ENCODE measurements around the gene UBE2L3.

The UBE2L3 gene

DNA sequence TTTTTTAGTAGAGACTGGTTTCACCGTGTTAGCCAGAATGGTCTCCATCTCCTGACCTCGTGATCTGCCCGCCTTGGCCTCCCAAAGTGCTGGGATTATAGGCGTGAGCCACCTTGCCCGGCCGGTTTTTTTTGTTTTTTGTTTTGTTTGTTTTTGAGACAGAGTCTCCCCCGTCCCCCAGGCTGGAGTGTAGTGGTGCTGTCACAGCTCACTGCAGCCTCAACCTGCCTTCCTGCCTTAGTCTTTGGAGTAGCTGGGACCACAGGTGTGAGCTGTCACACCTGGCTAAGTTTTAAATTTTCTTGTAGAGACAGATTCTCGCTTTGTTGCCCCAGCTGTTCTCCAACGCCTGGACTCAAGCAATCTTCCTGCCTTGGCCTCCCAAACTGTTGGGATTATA, 101.5 kb downstream of the UBE2L3 start:
- no peak for DNase-seq
- TF ChIP-seq POLR2A (IDR thresholded peaks at IDR 0.05; ENCODE audit: low read length) (no peak), GATA1 (IDR thresholded peaks at IDR 0.05; ENCODE audit: low read depth, low read length) (no peak)

GRCh38 chr22:21672107-21672629, 104.7 kb downstream of the UBE2L3 start:
- TF ChIP-seq GATA1 (IDR thresholded peaks at IDR 0.05; ENCODE audit: low read depth, low read length) (no peak), POLR2A (IDR thresholded peaks at IDR 0.05; ENCODE audit: low read length) (no peak)
- no peak for DNase-seq
